Calu3 (cell line): ENCODE measurements around the gene TYW1. TPM values are rescaled to one million over a fixed set of nuclear protein-coding genes. Genes with fewer than 3 reads are reported as not detected.
"Not testable (repeated sequence)": the region's sequence is repeated elsewhere in the genome, so short reads cannot be mapped to it uniquely, and the experiment has no call there.

Source experiments
- BruUV-seq: library from RNA; stranded (reverse); fragments of 400-500 nt; replicated peaks from 2 replicates; lab custom pipeline; 2021; lab: Mats Ljungman, UMichigan
- CTCF ChIA-PET: fragments of 300-600 bp; sonication (Branson Sonifier 250); formaldehyde crosslinking; loops from one replicate; lab custom pipeline; 2022; ENCODE audit warnings: antibody characterized with exemption; lab: Charles Lee
- DNase-seq: peaks from one replicate; pipeline ENCODE4 v3.0.0; 2022
- H3K27ac Mint-ChIP-seq: one replicate; pipeline ENCODE4 v1.8.0; 2022; ENCODE audit warnings: mixed read lengths; ENCODE audit not compliant: unreplicated experiment
- H3K27me3 Mint-ChIP-seq: one replicate; pipeline ENCODE4 v1.8.0; 2022; ENCODE audit warnings: mixed read lengths; ENCODE audit not compliant: unreplicated experiment
- H3K36me3 Mint-ChIP-seq: one replicate; pipeline ENCODE4 v1.8.0; 2022; ENCODE audit warnings: mild to moderate bottlenecking, moderate library complexity, mixed read lengths; ENCODE audit not compliant: insufficient read depth, unreplicated experiment
- H3K4me1 Mint-ChIP-seq: one replicate; pipeline ENCODE4 v1.8.0; 2022; ENCODE audit warnings: mild to moderate bottlenecking, low read depth, mixed read lengths; ENCODE audit not compliant: unreplicated experiment
- H3K4me3 Mint-ChIP-seq: one replicate; pipeline ENCODE4 v1.8.0; 2022; ENCODE audit warnings: mild to moderate bottlenecking, low read depth, moderate library complexity, mixed read lengths; ENCODE audit not compliant: unreplicated experiment
- H3K9me3 Mint-ChIP-seq: one replicate; pipeline ENCODE4 v1.8.0; 2022; ENCODE audit warnings: low read depth, mixed read lengths; ENCODE audit not compliant: unreplicated experiment
- intact Hi-C: fragments of 100-400 bp; cut with micrococcal nuclease; formaldehyde crosslinking; loops from one replicate; pipeline ENCODE4 v1.10.0; 2022; ENCODE audit not compliant: unreplicated experiment
- total RNA-seq: library from RNA; stranded (reverse); gene quantifications from 2 replicates; pipeline ENCODE4 v1.2.3, GENCODE V29; 2022
- TF ChIP-seq, protein P1 (sequence below): fragments of 200-600 bp; IDR thresholded peaks from one replicate; pipeline ENCODE4 v1.8.0; 2022; ENCODE audit warnings: antibody characterized with exemption; ENCODE audit not compliant: unreplicated experiment

TYW1 gene
- total RNA-seq, 1 experiment from 2014 or later, result 12.1 TPM

DNA sequence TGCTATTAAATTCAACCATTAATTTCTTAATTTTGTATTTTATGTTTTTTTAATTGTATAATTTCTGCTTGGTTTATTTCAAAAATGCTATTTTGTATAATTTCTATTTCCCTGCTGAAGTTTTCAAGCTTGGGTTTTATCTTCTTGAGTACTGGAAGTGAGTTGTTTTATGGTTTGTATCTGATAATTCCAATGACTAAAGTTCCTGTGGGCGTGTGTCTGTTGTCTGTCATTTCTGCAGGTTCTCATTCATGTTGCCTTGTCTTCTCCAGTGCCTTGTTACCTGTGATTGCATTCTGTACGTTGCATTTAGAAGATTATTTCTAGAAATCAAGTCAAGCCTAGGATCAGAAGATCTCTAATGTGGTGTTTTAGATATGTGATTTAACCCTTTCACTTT, 199.5 kb downstream of the TYW1 start:
- H3K27me3 Mint-ChIP-seq, H3K36me3 Mint-ChIP-seq, BruUV-seq, H3K9me3 Mint-ChIP-seq, H3K4me3 Mint-ChIP-seq, intact Hi-C loops, CTCF ChIA-PET, H3K4me1 Mint-ChIP-seq, DNase-seq, H3K27ac Mint-ChIP-seq: not testable (repeated sequence)

- H3K4me1 Mint-ChIP-seq, DNase-seq, H3K36me3 Mint-ChIP-seq, CTCF ChIA-PET, H3K4me3 Mint-ChIP-seq, H3K27ac Mint-ChIP-seq, H3K27me3 Mint-ChIP-seq, BruUV-seq, H3K9me3 Mint-ChIP-seq, intact Hi-C loops: not testable (repeated sequence)
Observed at GRCh38 chr7:67198865-67199526, 202.4 kb downstream of the TYW1 start.

DNA sequence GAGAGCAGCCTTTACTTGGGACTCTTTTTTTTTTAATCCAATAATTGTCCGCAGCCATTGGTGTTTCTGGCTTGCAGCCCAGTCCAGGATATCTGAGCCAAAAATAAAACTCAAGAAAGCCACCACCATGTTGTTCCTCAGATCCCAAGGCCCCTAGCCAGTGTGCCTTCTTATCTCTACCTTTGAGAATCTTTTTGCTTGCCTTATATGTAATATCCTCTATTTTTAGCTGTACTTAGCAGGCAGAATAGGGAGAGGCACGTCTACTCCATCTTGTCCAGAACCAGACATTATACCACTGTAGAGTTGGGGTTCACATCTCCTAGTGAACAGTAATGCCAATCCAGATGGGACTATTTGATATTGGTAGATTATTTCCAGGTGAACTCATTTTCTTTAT, 209.1 kb downstream of the TYW1 start:
- H3K9me3 Mint-ChIP-seq, H3K4me1 Mint-ChIP-seq, intact Hi-C loops, H3K27ac Mint-ChIP-seq, CTCF ChIA-PET, BruUV-seq, H3K36me3 Mint-ChIP-seq, H3K4me3 Mint-ChIP-seq, DNase-seq, H3K27me3 Mint-ChIP-seq: not testable (repeated sequence)

GRCh38 chr7:67206452-67206851, 209.8 kb downstream of the TYW1 start:
- intact Hi-C loops, result no loop called here
- Mint-ChIP-seq H3K36me3 (no peaks in the 10 kb centered on the region), H3K4me1 (no peaks in the 10 kb centered on the region), H3K9me3 (peaks cover 4% of the 10 kb centered on the region), H3K27ac (no peak overlapping the region), H3K27me3 (no peaks in the 10 kb centered on the region), H3K4me3 (no peak overlapping the region)
- no peak for DNase-seq
- no TSS peak for BruUV-seq
- CTCF ChIA-PET, result no interaction called here
- TF ChIP-seq, protein P1, sequence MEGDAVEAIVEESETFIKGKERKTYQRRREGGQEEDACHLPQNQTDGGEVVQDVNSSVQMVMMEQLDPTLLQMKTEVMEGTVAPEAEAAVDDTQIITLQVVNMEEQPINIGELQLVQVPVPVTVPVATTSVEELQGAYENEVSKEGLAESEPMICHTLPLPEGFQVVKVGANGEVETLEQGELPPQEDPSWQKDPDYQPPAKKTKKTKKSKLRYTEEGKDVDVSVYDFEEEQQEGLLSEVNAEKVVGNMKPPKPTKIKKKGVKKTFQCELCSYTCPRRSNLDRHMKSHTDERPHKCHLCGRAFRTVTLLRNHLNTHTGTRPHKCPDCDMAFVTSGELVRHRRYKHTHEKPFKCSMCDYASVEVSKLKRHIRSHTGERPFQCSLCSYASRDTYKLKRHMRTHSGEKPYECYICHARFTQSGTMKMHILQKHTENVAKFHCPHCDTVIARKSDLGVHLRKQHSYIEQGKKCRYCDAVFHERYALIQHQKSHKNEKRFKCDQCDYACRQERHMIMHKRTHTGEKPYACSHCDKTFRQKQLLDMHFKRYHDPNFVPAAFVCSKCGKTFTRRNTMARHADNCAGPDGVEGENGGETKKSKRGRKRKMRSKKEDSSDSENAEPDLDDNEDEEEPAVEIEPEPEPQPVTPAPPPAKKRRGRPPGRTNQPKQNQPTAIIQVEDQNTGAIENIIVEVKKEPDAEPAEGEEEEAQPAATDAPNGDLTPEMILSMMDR, result no peak

- CTCF ChIA-PET, H3K9me3 Mint-ChIP-seq, H3K4me1 Mint-ChIP-seq, BruUV-seq, DNase-seq, H3K36me3 Mint-ChIP-seq, H3K27me3 Mint-ChIP-seq, H3K27ac Mint-ChIP-seq, intact Hi-C loops, H3K4me3 Mint-ChIP-seq: not testable (repeated sequence)
Observed at GRCh38 chr7:67208656-67209055, 212.0 kb downstream of the TYW1 start.

DNA sequence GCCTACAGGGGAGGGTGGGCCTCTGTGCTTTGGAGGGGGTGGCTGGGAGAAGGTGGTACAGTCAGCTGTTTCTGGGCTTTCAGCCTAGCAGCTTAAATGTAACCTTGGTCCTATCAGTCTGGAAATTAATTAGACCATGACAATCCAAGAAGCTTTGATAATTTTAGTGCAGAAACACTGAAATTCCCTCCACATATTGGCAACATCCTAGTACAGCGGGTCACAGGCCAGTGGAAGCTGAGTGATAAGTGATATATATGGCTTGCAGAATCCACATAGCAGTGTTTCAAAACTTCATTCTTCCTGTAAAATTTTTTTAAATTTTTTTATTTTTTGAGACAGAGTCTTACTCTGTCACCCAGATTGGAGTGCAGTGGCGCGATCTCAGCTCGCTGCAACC, 212.6 kb downstream of the TYW1 start:
- no TSS peak for BruUV-seq
- CTCF ChIA-PET, result no interaction called here
- Mint-ChIP-seq H3K4me1 (no peaks in the 10 kb centered on the region), H3K36me3 (no peaks in the 10 kb centered on the region), H3K4me3 (no peak overlapping the region), H3K27ac (no peak overlapping the region), H3K27me3 (no peaks in the 10 kb centered on the region), H3K9me3 (peaks cover 4% of the 10 kb centered on the region)
- TF ChIP-seq, protein P1, result no peak
- DNase-seq, result no peak
- intact Hi-C loops, result no loop called here
